Prostate gland (tissue), 2 donors: Measurements from ENCODE around the gene SLC9A8. TPM values are rescaled to one million over a fixed set of nuclear protein-coding genes. Genes with fewer than 3 reads are reported as not detected.
A peak's percentile ranks its signal among the peaks of the same experiment; 100 is the strongest.

Source experiments
- DNase-seq: peaks from one replicate; pipeline ENCODE4 v3.0.0-alpha.2; 2019; ENCODE audit warnings: low spot score
- H3K27ac ChIP-seq, 2 donors: fragments of 200-600 bp; sonication (generic); 2 replicates each; pipeline ENCODE4 v1.5.1; 2017 to 2019
- H3K27me3 ChIP-seq: fragments of 200-600 bp; sonication (generic); replicated peaks from 2 replicates; pipeline ENCODE4 v1.5.1; 2019; ENCODE audit not compliant: insufficient read depth
- H3K36me3 ChIP-seq, 2 donors: fragments of 200-600 bp; sonication (generic); 1 replicate in 1 of 2; 2 replicates in 1 of 2; pipeline versions ENCODE4 v1.5.1 to v1.8.1; 2017 to 2019
- H3K4me1 ChIP-seq: fragments of 200-600 bp; sonication (generic); replicated peaks from 2 replicates; pipeline ENCODE4 v1.5.1; 2019
- H3K4me3 ChIP-seq, 2 donors: fragments of 200-600 bp; sonication (generic); 2 replicates each; pipeline ENCODE4 v1.5.1; 2017 to 2019
- H3K9me3 ChIP-seq: fragments of 200-600 bp; sonication (generic); 2 replicates; pipeline ENCODE4 v1.5.1; 2017
- CTCF ChIP-seq, 4 experiments: fragments of 200-600 bp in 2 of 4; fragments of 450-650 bp in 2 of 4; sonication (generic) in 2 of 4; IDR thresholded peaks; 1 replicate in 3 of 4; 2 replicates in 1 of 4; pipeline ENCODE4 v1.5.1; 2016 to 2019; ENCODE audit warnings: antibody characterized with exemption in 4 of 4, mild to moderate bottlenecking in 2 of 4, moderate library complexity in 2 of 4
- POLR2A ChIP-seq: fragments of 450-650 bp; IDR thresholded peaks from one replicate; pipeline ENCODE4 v1.6.1; 2016; ENCODE audit warnings: antibody characterized with exemption, mild to moderate bottlenecking
- POLR2AphosphoS5 ChIP-seq: sonication (generic); formaldehyde crosslinking; IDR thresholded peaks from one replicate; pipeline ENCODE4 v1.6.1; 2017; ENCODE audit warnings: antibody characterized with exemption
- WGBS: methylation state at CpG from one replicate; pipeline ENCODE4 v1.1.5; 2018; 5-methylcytosine and 5-hydroxymethylcytosine counted together
- intact Hi-C: fragments of 100-400 bp; cut with DNase I; formaldehyde crosslinking; loops from one replicate; pipeline ENCODE4 v1.14.2; 2022
- total RNA-seq, 2 donors: library from RNA; depleted of rRNA; stranded (reverse); fragments of >200 nt; gene quantifications; one replicate each; pipeline ENCODE4 v1.1.0, GENCODE V29; 2016

Gene SLC9A8
- total RNA-seq, 2 donors from 2014 or later, result 13.5 to 26.4 TPM

- H3K4me1 ChIP-seq, result peaks cover 18% of the 10 kb centered on the region
- H3K27ac ChIP-seq, result peak overlapping the region; percentile 99
- intact Hi-C loops, result loop anchor here (1.0 kb wide), 1 partner anchor 21 kb away; the partner anchor contains the start of gene RNF114
- TF ChIP-seq POLR2AphosphoS5 (no peak), CTCF (IDR thresholded peaks at IDR 0.05) (no peak), POLR2A (no peak)
- WGBS, result 0% methylated on average over 20 of the region's 23 CpGs
- H3K9me3 ChIP-seq, result no peaks in the 10 kb centered on the region
- H3K27me3 ChIP-seq, result no peaks in the 10 kb centered on the region
- H3K36me3 ChIP-seq, result no peaks in the 10 kb centered on the region
- DNase-seq, result no peak
- peak overlapping the region; percentile 99 for H3K4me3 ChIP-seq
Observed at GRCh38 chr20:49915118-49915379, 102.4 kb downstream of the SLC9A8 start.

GRCh38 chr20:49915380-49916145 is 102.9 kb downstream of the SLC9A8 start, which contains the start of gene SPATA2:
Gene SPATA2 (minus strand): TSS chr20:49915529. CDS start chr20:49908490, 7,039 bp downstream.
- intact Hi-C loops, result loop anchor here (1.0 kb wide), 1 partner anchor 21 kb away; the partner anchor contains the start of gene RNF114
- H3K4me1 ChIP-seq, result peaks cover 13% of the 10 kb centered on the region

GRCh38 chr20:49916146-49917002 is 103.7 kb downstream of the SLC9A8 start:
- TF ChIP-seq POLR2A (no peak), POLR2AphosphoS5 (peak; percentile 11)
- Histone ChIP-seq H3K27me3 (no peaks in the 10 kb centered on the region), H3K27ac (peak overlapping the region; percentile 99), H3K4me3 (peak overlapping the region; percentile 99), H3K36me3 (no peaks in the 10 kb centered on the region), H3K4me1 (peaks cover 12% of the 10 kb centered on the region), H3K9me3 (no peaks in the 10 kb centered on the region)
- peak; percentile 55 for DNase-seq
- intact Hi-C loops, result no loop called here
- WGBS, result 23% methylated on average over 19 of the region's 19 CpGs

More at GRCh38 chr20:49915380-49916145, 102.9 kb downstream of the SLC9A8 start, which contains the start of gene SPATA2:
- Histone ChIP-seq H3K9me3 (no peaks in the 10 kb centered on the region), H3K36me3 (no peaks in the 10 kb centered on the region), H3K27me3 (no peaks in the 10 kb centered on the region), H3K4me3 (peak within 1 kb of the TSS; percentile 99), H3K27ac (peak within 1 kb of the TSS; percentile 99)
- WGBS, result under 1% methylated on average over 58 of the region's 69 CpGs
- TF ChIP-seq CTCF (IDR thresholded peaks at IDR 0.05), result no peak
- peak; percentile 62 for TF ChIP-seq POLR2A
- peak; percentile 90 for TF ChIP-seq POLR2AphosphoS5
- DNase-seq, result peak; percentile 93

- no peaks in the 10 kb centered on the region for H3K27me3 ChIP-seq
- DNase-seq, result no peak
- peaks cover 10% of the 10 kb centered on the region for H3K4me1 ChIP-seq
- no peak overlapping the region for H3K27ac ChIP-seq
- 97% methylated on average over 3 of the region's 3 CpGs for WGBS
- H3K4me3 ChIP-seq, result no peak overlapping the region
- intact Hi-C loops, result no loop called here
- H3K36me3 ChIP-seq, result no peaks in the 10 kb centered on the region
- no peaks in the 10 kb centered on the region for H3K9me3 ChIP-seq
- TF ChIP-seq POLR2A (no peak), CTCF (IDR thresholded peaks at IDR 0.05) (no peak), POLR2AphosphoS5 (no peak)
Observed at GRCh38 chr20:49918446-49918845, 105.8 kb downstream of the SLC9A8 start.

- Histone ChIP-seq H3K27me3 (no peaks in the 10 kb centered on the region), H3K9me3 (no peaks in the 10 kb centered on the region), H3K4me3 (no peak overlapping the region), H3K4me1 (peaks cover 7% of the 10 kb centered on the region), H3K27ac (no peak overlapping the region), H3K36me3 (no peaks in the 10 kb centered on the region)
- intact Hi-C loops, result no loop called here
- 62% methylated on average over 7 of the region's 7 CpGs for WGBS
- no peak for DNase-seq
- TF ChIP-seq POLR2AphosphoS5 (no peak), CTCF (IDR thresholded peaks at IDR 0.05) (no peak)
Observed at GRCh38 chr20:49919009-49919408, 106.4 kb downstream of the SLC9A8 start.
